ENCODE measurements around the gene RPP25.
"Not testable (repeated sequence)": the region's sequence is repeated elsewhere in the genome, so short reads cannot be mapped to it uniquely, and the experiment has no call there.

Gene RPP25

DNA sequence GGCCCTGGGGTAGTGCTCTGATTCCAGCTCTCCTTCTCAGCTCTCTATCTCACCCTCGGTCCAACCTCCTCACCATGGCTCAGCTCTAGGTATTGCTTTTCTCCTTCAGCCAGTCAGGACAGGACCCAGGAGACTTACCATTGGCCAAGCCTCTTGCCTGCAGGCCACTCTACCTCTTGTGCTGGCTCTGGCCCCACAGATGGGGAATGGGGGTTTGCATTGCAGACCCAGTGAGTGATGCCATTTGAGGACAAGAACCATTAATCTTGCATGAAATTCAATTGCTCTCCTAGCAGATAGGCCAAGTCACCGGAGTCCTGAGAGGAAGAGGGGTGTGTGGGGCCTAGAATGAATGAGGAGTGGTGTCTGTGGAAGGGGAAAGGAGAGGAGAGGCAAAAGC is 6.1 kb upstream of the RPP25 start:
- no peak for DNase-seq (ENCODE audit: low spot score)

- DNase-seq (ENCODE audit: low spot score) = no peak
Observed at GRCh38 chr15:74962219-74962618, 5.6 kb upstream of the RPP25 start.

DNA sequence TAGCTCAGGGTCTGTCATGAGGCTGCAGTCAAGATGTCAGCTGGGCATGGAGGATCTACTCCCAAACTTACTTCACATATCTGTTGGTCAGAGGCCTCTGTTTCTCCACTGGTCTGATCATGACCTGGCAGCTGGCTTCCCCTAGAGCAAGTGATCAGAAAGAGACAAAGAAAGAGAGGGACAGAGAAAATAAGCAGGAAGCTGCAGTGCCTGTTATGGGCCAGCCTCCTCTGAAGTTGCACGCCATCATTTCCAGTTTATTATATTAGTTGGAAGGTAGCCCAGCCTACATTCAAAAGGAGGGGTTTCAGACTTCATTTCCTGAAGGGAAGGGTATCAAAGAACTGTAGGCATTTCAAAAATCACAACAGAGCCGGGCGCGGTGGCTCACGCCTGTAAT is 5.0 kb upstream of the RPP25 start:
- no peak for DNase-seq (ENCODE audit: low spot score)

- no peak for DNase-seq (ENCODE audit: low spot score)
Observed at GRCh38 chr15:74960995-74961588, 4.5 kb upstream of the RPP25 start.

DNA sequence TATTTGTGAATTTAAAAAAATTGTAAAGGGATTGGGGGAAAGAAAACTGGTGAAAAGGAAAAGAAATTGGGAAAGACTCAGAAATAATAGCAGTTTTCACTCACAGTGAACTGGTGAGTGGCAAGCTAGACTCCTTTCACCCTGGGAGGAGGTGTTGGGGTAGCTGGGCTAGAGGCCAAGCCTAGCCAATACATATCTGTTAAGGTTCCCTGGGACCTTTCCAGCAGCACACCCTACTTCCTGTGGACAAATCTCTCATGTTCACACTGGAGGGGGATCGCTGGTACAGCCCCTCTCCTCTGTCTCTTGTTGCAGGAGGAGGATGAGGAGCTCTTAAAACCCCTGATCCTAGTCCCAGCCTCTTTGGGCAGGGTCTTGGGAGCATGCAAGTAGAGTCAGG is 3.7 kb upstream of the RPP25 start:
- no peak for DNase-seq (ENCODE audit: low spot score)

DNA sequence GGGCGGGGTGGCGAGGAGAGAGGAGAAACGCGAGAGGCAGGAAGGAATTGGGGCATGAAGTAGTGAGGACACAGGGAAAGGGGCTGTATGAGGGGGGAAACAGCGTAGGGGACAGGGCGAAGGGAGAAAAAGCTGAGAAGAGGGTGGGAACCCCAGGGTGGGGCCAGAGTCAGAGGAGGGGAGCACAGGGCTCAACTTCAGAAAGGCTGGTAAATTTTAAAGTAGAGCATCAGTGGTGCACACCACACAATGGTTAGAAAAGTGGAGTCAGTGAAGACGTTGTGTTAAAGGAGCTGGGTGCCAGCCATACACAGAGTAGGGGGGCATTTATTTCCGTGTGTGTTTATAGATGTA is 3.0 kb upstream of the RPP25 start:
- no peak for DNase-seq (ENCODE audit: low spot score)

GRCh38 chr15:74958908-74959585 is 2.5 kb upstream of the RPP25 start:
- DNase-seq (ENCODE audit: low spot score) = no peak

- DNase-seq (ENCODE audit: low spot score) = no peak
Observed at GRCh38 chr15:74958320-74958907, 1.8 kb upstream of the RPP25 start.

DNA sequence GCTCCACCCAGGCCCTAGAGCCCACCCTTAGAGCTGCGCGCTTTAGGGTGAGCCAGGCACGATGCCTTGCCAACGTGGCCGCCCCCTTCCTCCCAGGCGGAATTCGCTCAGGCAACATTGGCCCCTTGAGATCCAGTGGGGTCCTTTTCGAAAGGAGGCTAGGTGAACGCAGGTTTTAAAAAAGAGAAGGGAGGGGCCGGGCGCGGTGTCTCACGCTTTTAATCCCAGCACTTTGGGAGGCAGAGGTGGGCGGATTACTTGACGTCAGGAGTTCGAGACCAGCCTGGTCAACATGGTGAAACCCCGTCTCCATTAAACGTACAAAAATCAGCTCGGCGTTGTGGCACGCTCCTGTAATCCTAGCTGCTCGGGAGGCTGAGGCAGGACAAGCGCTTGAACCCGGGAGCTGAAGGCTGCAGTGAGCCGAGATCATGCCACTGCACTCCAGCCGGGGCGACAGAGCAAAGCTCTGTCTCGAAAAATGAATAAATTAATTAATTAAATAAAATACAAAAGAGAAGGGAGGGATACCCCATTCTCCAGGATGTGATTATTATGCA is 984 bp upstream of the RPP25 start:
- DNase-seq (ENCODE audit: low spot score) = no peak

- DNase-seq (ENCODE audit: low spot score) = peak; percentile 40
Observed at GRCh38 chr15:74955796-74956647, 550 bp downstream of the RPP25 start.

- DNase-seq (ENCODE audit: low spot score) = no peak
Observed at GRCh38 chr15:74955017-74955416, 1.6 kb downstream of the RPP25 start.

DNA sequence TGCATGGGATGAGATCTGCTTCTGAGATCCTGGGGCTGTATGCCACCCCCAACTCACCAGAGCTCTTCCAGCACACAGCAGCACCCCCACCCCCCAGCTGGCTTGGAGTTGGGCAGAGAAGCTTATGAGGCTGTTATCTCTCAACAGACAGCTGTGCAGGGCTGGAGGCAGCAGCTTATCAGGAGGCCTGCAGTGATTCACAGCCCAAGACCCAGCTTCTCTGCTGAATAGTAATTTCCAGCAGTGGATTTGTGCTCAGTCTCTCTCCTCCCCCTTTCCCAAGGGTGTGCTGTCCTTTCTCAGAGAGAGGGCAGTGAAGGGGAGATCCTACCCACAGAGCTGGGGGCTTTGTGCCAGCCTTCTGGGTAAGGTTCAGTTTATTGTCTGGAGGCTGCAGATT is 2.1 kb downstream of the RPP25 start:
- DNase-seq (ENCODE audit: low spot score) = no peak

DNA sequence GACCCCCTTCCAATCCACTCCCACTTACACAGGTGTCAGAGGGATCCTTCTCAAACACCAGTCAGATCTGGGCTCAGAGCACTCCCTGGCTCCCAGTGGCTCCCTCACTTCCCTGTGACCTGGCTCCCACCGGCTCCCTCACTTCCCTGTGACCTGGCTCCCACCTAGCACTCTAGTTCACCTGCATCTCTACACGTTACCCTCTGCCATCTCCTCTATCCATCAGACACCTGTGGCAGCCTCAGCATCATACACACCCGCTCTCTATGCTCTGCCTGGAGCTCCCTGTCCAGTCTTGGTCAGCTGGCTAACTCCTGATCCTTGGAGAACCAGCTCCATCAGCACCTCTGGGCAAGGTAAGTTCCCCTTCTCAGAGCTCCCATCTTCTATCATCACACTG is 5.6 kb downstream of the RPP25 start:
- no peak for DNase-seq (ENCODE audit: low spot score)

DNA sequence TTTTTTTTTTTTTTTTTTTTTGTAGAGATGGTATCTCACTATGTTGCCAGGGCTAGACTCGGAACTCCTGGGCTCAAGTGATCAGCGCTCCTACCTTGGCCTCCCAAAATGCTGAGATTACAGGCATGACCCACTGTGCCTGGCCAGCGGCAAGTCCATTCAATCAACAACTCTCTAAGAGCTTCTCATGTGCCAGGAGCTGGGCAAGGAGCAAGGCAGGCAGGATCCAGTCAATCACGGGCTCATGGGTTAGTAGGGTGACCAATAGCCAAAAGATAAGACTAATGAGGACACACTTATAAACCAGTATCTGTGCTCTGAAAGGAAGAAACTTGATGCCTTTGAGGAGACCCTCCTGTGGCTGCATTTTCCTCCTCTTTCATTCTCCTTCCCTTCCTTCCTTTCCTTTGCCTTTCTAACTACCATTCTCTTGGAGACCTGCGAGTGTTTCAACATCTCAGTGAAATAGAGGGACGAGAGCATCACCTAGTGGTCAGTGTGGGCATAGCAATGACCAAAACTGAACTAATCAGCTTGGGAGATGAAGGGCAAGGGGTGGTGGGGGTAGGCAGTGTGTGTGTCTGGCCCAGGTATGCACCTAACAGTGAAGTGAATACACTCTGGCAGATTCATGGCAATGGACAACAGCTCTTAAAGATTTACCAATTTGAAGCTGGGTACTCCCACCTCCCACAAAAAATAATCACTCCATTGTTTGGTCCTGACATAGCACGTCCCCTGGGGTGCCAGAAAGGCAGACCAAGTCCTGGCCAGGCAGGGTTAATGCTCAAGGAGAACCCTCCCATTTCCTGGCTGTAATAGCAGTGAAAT is 6.3 kb downstream of the RPP25 start:
- DNase-seq (ENCODE audit: low spot score) = peak; percentile 77

- DNase-seq (ENCODE audit: low spot score) = peak; percentile 95
Observed at GRCh38 chr15:74937590-74938371, 18.8 kb downstream of the RPP25 start, which contains the start of gene COX5A. Gene COX5A (minus strand): TSS chr15:74938073. CDS start chr15:74938014, 59 bp downstream.

DNA sequence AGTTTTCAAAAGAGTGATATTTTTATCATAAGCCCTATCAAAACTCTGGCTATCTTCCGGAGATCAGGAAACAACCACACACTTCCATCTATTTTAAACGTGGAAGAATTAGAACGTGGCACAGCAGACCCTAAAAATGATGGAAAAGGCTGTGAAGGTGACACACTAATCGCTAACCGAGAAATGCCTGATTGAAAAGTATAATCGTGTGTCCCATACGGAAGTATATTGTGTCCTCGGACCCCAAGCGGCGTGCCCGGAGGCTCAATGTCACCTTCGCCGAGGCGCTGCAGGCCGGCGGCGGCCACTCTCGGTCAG is 19.3 kb downstream of the RPP25 start:
- no peak for DNase-seq (ENCODE audit: low spot score)

- DNase-seq (ENCODE audit: low spot score) = not testable (repeated sequence)
Observed at GRCh38 chr15:74935193-74935592, 21.4 kb downstream of the RPP25 start.

DNA sequence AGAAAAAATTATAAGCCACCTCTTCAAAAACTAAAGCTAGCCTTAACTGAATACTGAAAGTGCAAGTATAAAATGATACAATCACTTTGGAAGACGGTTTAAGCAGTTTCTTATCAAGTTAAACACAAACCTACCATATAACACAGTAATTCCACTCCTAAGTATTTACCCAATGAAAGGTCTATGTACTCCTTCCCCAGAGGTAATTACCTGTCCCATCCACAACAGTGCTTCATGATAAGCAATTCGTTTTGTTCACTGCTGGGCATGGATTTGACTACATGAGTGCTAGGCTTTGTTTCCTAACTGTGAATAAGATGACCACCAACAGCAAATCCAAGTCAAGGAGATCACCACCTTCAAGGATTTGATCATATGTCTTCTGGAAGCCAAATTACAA is 23.0 kb downstream of the RPP25 start:
- DNase-seq (ENCODE audit: low spot score) = no peak

GRCh38 chr15:74928771-74929198 is 27.8 kb downstream of the RPP25 start:
- no peak for DNase-seq (ENCODE audit: low spot score)

DNA sequence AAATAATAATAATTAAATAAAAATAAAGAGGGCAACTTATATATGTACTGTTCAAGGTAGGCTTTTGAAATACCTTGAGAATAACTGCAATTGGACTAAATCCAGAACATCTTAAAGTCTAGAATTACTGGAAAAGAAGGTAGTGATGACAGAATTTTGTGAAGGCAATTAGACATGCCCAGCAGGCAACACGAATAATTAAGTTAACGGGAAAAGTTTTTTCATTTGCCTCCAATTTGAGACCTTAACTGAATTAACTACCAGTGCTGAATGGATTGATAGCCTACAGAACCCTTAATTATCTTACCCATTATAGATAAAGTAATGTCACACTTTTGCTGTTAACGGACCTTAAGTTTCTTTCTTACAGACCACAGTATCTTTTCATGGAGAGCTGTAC is 32.0 kb downstream of the RPP25 start:
- DNase-seq (ENCODE audit: low spot score) = no peak

- no peak for DNase-seq (ENCODE audit: low spot score)
Observed at GRCh38 chr15:74920456-74920855, 36.1 kb downstream of the RPP25 start.
